Mesenchymal stem cell (in vitro differentiated cells and primary cell): ENCODE measurements around the gene C2CD2.

Experiments used
- DNase-seq: peaks from one replicate; pipeline ENCODE4 v3.0.0-alpha.2; 2013
- H2AFZ ChIP-seq: one replicate; pipeline ENCODE4 v1.6.1; 2013; ENCODE audit warnings: low read depth, mild to moderate bottlenecking, control low read depth, inconsistent platforms, low read length, moderate library complexity
- H2AK5ac ChIP-seq: 2 replicates; pipeline ENCODE4 v1.6.1; 2013; ENCODE audit warnings: low read length, moderate library complexity, mild to moderate bottlenecking, inconsistent platforms; ENCODE audit not compliant: severe bottlenecking
- H2BK120ac ChIP-seq: one replicate; pipeline ENCODE4 v1.6.1; 2013; ENCODE audit warnings: low read depth, mild to moderate bottlenecking, inconsistent platforms, low read length, moderate library complexity
- H2BK12ac ChIP-seq, 2 experiments: one replicate each; pipeline ENCODE4 v1.6.1; 2013; ENCODE audit warnings: inconsistent platforms in 2 of 2, low read length in 2 of 2, mild to moderate bottlenecking in 2 of 2, moderate library complexity in 2 of 2, control low read depth in 1 of 2
- H2BK15ac ChIP-seq: one replicate; pipeline ENCODE4 v1.6.1; 2013; ENCODE audit warnings: mild to moderate bottlenecking, low read depth, inconsistent platforms; ENCODE audit not compliant: poor library complexity, severe bottlenecking
- H2BK5ac ChIP-seq: 2 replicates; pipeline ENCODE4 v1.6.1; 2013; ENCODE audit warnings: low read depth, mild to moderate bottlenecking, low read length, control low read depth, inconsistent platforms; ENCODE audit not compliant: poor library complexity, severe bottlenecking
- H3K14ac ChIP-seq, 2 experiments: one replicate each; pipeline ENCODE4 v1.6.1; 2013; ENCODE audit warnings: inconsistent platforms in 2 of 2, low read length in 2 of 2, control low read depth in 1 of 2, mild to moderate bottlenecking in 1 of 2, moderate library complexity in 1 of 2
- H3K18ac ChIP-seq, 2 experiments: one replicate each; pipeline ENCODE4 v1.6.1; 2013; ENCODE audit warnings: inconsistent platforms in 2 of 2, low read length in 2 of 2, control low read depth in 1 of 2, low read depth in 1 of 2, mild to moderate bottlenecking in 1 of 2
- H3K23ac ChIP-seq, 2 experiments: one replicate each; pipeline ENCODE4 v1.6.1; 2013; ENCODE audit warnings: inconsistent platforms in 2 of 2, low read length in 2 of 2, mild to moderate bottlenecking in 2 of 2, moderate library complexity in 2 of 2, control low read depth in 1 of 2
- H3K27ac ChIP-seq: 2 replicates; pipeline ENCODE4 v1.5.1; 2013; ENCODE audit warnings: mild to moderate bottlenecking, moderate library complexity, low read length, control low read depth, inconsistent platforms; ENCODE audit not compliant: poor library complexity, severe bottlenecking
- H3K27me3 ChIP-seq, 2 experiments: 2 replicates each; pipeline versions ENCODE4 v1.6.1 to v1.7.0; 2013; ENCODE audit warnings: low read length in 2 of 2, mild to moderate bottlenecking in 2 of 2, moderate library complexity in 2 of 2, control low read depth in 1 of 2, inconsistent platforms in 1 of 2; ENCODE audit not compliant: control insufficient read depth in 1 of 2, insufficient read depth in 1 of 2
- H3K36me3 ChIP-seq, 2 experiments: 2 replicates each; pipeline versions ENCODE4 v1.6.1 to v1.7.0; 2013; ENCODE audit warnings: low read length in 2 of 2, control low read depth in 1 of 2, inconsistent platforms in 1 of 2, low read depth in 1 of 2, mild to moderate bottlenecking in 1 of 2; ENCODE audit not compliant: insufficient read depth in 2 of 2, control insufficient read depth in 1 of 2
- H3K4ac ChIP-seq, 2 experiments: one replicate each; pipeline ENCODE4 v1.6.1; 2013; ENCODE audit warnings: inconsistent platforms in 2 of 2, low read length in 2 of 2, mild to moderate bottlenecking in 2 of 2, moderate library complexity in 2 of 2, control low read depth in 1 of 2, low read depth in 1 of 2
- H3K4me1 ChIP-seq: 2 replicates; pipeline ENCODE4 v1.6.1; 2013; ENCODE audit warnings: low read depth, low read length, control low read depth; ENCODE audit not compliant: control insufficient read depth, insufficient read depth
- H3K4me2 ChIP-seq: 2 replicates; pipeline ENCODE4 v1.6.1; 2013; ENCODE audit warnings: low read length, mild to moderate bottlenecking, inconsistent platforms; ENCODE audit not compliant: poor library complexity, severe bottlenecking
- H3K4me3 ChIP-seq, 2 experiments: 2 replicates each; pipeline versions ENCODE4 v1.5.1 to v1.7.0; 2013; ENCODE audit warnings: low read length in 2 of 2, mild to moderate bottlenecking in 2 of 2, control low read depth in 1 of 2, low read depth in 1 of 2; ENCODE audit not compliant: insufficient read depth in 1 of 2
- H3K79me1 ChIP-seq: replicated peaks from 2 replicates; pipeline ENCODE4 v1.6.1; 2013; ENCODE audit warnings: mild to moderate bottlenecking, control low read depth, low read length, inconsistent platforms; ENCODE audit not compliant: poor library complexity, severe bottlenecking
- H3K9ac ChIP-seq: 2 replicates; pipeline ENCODE4 v1.7.0; 2013; ENCODE audit warnings: mild to moderate bottlenecking, low read length, moderate library complexity
- H3K9me3 ChIP-seq: 2 replicates; pipeline ENCODE4 v1.7.0; 2013; ENCODE audit warnings: mild to moderate bottlenecking, low read length; ENCODE audit not compliant: control insufficient read depth
- H4K8ac ChIP-seq: one replicate; pipeline ENCODE4 v1.6.1; 2013; ENCODE audit warnings: inconsistent platforms, mild to moderate bottlenecking, low read length, moderate library complexity
- H4K91ac ChIP-seq: one replicate; pipeline ENCODE4 v1.6.1; 2013; ENCODE audit warnings: mild to moderate bottlenecking, low read length, inconsistent platforms
- WGBS: methylation state at CpG from one replicate; pipeline ENCODE4 v1.1.7; 2013; ENCODE audit warnings: mixed read lengths; 5-methylcytosine and 5-hydroxymethylcytosine counted together

Gene C2CD2

GRCh38 chr21:41878831-41879189, 75.0 kb downstream of the C2CD2 start:
- H2BK15ac ChIP-seq: no peak overlapping the region
- no peak overlapping the region for H2BK12ac ChIP-seq
- peak overlapping the region; percentile 100 for H2BK120ac ChIP-seq
- peak overlapping the region in 1 of 2 experiments; percentile 100 for H3K14ac ChIP-seq
- H3K4me2 ChIP-seq: peak overlapping the region; percentile 97
- H4K8ac ChIP-seq: peak overlapping the region; percentile 38
- H3K79me1 ChIP-seq: peaks cover 31% of the 10 kb centered on the region
- H4K91ac ChIP-seq: peak overlapping the region; percentile 63
- H3K18ac ChIP-seq: peak overlapping the region in 1 of 2 experiments; percentile 83
- H3K36me3 ChIP-seq: peaks cover 0 to 9% of the 10 kb centered on the region in 2 experiments
- no peaks in the 10 kb centered on the region for H3K9me3 ChIP-seq
- H3K4ac ChIP-seq: no peak overlapping the region
- 2% methylated on average over 42 of the region's 65 CpGs for WGBS
- no peak overlapping the region for H2AFZ ChIP-seq
- H2AK5ac ChIP-seq: no peak overlapping the region
- no peaks in the 10 kb centered on the region for H3K27me3 ChIP-seq
- H3K27ac ChIP-seq: no peak overlapping the region
- peak; percentile 85 for DNase-seq
- H3K9ac ChIP-seq: peak overlapping the region; percentile 89
- peak overlapping the region; percentile 80 to 86 for H3K4me3 ChIP-seq
- peaks cover 9% of the 10 kb centered on the region for H3K4me1 ChIP-seq
- H2BK5ac ChIP-seq: no peak overlapping the region
- no peak overlapping the region for H3K23ac ChIP-seq

- no peak overlapping the region for H2BK5ac ChIP-seq
- peaks cover 35% of the 10 kb centered on the region for H3K79me1 ChIP-seq
- H2BK12ac ChIP-seq: peak overlapping the region in 1 of 2 experiments; percentile 67
- H2BK120ac ChIP-seq: no peak overlapping the region
- H4K8ac ChIP-seq: peak overlapping the region; percentile 84
- H3K9me3 ChIP-seq: no peaks in the 10 kb centered on the region
- peak overlapping the region; percentile 79 to 99 for H3K14ac ChIP-seq
- H3K23ac ChIP-seq: peak overlapping the region in 1 of 2 experiments; percentile 91
- H2BK15ac ChIP-seq: peak overlapping the region; percentile 86
- peak; percentile 30 for DNase-seq
- H3K4me3 ChIP-seq: peak overlapping the region; percentile 80 to 86
- peak overlapping the region; percentile 83 to 91 for H3K18ac ChIP-seq
- H3K4ac ChIP-seq: peak overlapping the region in 1 of 2 experiments; percentile 99
- peak overlapping the region; percentile 72 for H4K91ac ChIP-seq
- no peak overlapping the region for H3K27ac ChIP-seq
- peak overlapping the region; percentile 89 for H3K9ac ChIP-seq
- H2AK5ac ChIP-seq: no peak overlapping the region
- H3K27me3 ChIP-seq: no peaks in the 10 kb centered on the region
- H2AFZ ChIP-seq: peak overlapping the region; percentile 73
- H3K4me1 ChIP-seq: peaks cover 9% of the 10 kb centered on the region
- peak overlapping the region; percentile 97 for H3K4me2 ChIP-seq
- H3K36me3 ChIP-seq: peaks cover 0 to 9% of the 10 kb centered on the region in 2 experiments
- 14% methylated on average over 45 of the region's 48 CpGs for WGBS
Measured at GRCh38 chr21:41877901-41878830, 75.7 kb downstream of the C2CD2 start.

GRCh38 chr21:41876928-41877652, 76.7 kb downstream of the C2CD2 start:
- Histone ChIP-seq H3K14ac (no peak overlapping the region), H2BK5ac (no peak overlapping the region), H2AK5ac (no peak overlapping the region), H3K4me1 (peaks cover 9% of the 10 kb centered on the region), H2BK15ac (no peak overlapping the region), H2BK12ac (peak overlapping the region in 1 of 2 experiments; percentile 7), H3K27ac (no peak overlapping the region), H3K36me3 (peaks cover 6 to 16% of the 10 kb centered on the region in 2 experiments), H2BK120ac (no peak overlapping the region), H3K27me3 (no peaks in the 10 kb centered on the region), H3K9me3 (no peaks in the 10 kb centered on the region), H4K91ac (no peak overlapping the region), H3K23ac (no peak overlapping the region), H3K9ac (peak overlapping the region; percentile 89), H3K79me1 (peaks cover 40% of the 10 kb centered on the region), H3K4me3 (peak overlapping the region in 1 of 2 experiments; percentile 86), H3K4me2 (no peak overlapping the region), H4K8ac (no peak overlapping the region), H2AFZ (no peak overlapping the region), H3K4ac (no peak overlapping the region), H3K18ac (no peak overlapping the region)
- 98% methylated on average over 10 of the region's 11 CpGs for WGBS
- DNase-seq: no peak

GRCh38 chr21:41876396-41876795, 77.4 kb downstream of the C2CD2 start:
- H2AK5ac ChIP-seq: no peak overlapping the region
- no peak overlapping the region for H3K9ac ChIP-seq
- no peak overlapping the region for H3K18ac ChIP-seq
- no peak overlapping the region for H2BK15ac ChIP-seq
- H3K27ac ChIP-seq: no peak overlapping the region
- H3K23ac ChIP-seq: no peak overlapping the region
- no peak overlapping the region for H3K14ac ChIP-seq
- no peak overlapping the region for H4K8ac ChIP-seq
- no peak for DNase-seq
- no peak overlapping the region for H2AFZ ChIP-seq
- no peak overlapping the region for H3K4me2 ChIP-seq
- WGBS: over 99% methylated on average over 8 of the region's 8 CpGs
- peaks cover 9% of the 10 kb centered on the region for H3K4me1 ChIP-seq
- no peak overlapping the region for H3K4me3 ChIP-seq
- H3K27me3 ChIP-seq: no peaks in the 10 kb centered on the region
- no peak overlapping the region for H2BK5ac ChIP-seq
- no peak overlapping the region for H2BK12ac ChIP-seq
- H3K9me3 ChIP-seq: no peaks in the 10 kb centered on the region
- no peak overlapping the region for H3K4ac ChIP-seq
- peaks cover 42% of the 10 kb centered on the region for H3K79me1 ChIP-seq
- H3K36me3 ChIP-seq: peaks cover 6 to 20% of the 10 kb centered on the region in 2 experiments
- H4K91ac ChIP-seq: no peak overlapping the region
- H2BK120ac ChIP-seq: no peak overlapping the region
